Adrenal gland (tissue), 5 donors: ENCODE data around the gene PIN4.

Source experiments
- POLR2A ChIP-seq, 2 donors: fragments of 450-650 bp; IDR thresholded peaks; one replicate each; pipeline ENCODE4 v1.6.1; 2017; ENCODE audit warnings: antibody characterized with exemption in 2 of 2, mild to moderate bottlenecking in 2 of 2, moderate library complexity in 1 of 2
- TF ChIP-seq, protein P1 (sequence below), 6 experiments: fragments of 450-650 bp in 4 of 6; fragments of 200-600 bp in 2 of 6; sonication (generic) in 1 of 6; IDR thresholded peaks; 1 replicate in 5 of 6; 2 replicates in 1 of 6; pipeline versions ENCODE4 v1.5.1 to v1.8.0; 2016 to 2021; ENCODE audit warnings: antibody characterized with exemption in 6 of 6, mild to moderate bottlenecking in 2 of 6, moderate library complexity in 1 of 6
- donor health status: DM: no; HTN: no; CAD: no.

DNA sequence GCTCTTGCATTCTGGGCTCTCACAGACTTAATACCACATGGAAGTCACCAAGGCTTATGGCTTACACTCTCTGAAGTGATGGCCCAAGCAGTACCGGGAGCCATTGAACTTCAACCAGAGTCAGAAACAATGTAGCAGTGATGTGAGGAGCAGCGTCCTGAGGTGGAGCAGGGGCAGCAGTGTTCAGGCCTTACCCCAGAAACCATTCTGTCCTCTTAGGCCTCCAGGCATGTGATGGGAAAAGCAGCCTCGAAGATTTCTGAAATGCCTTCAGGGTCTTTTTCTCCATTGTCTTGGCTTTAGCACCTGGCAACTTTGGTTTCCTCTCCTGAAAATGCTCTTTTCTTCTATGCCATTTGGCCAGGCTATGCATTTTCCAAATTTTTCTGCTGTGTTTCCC, 22.8 kb upstream of the PIN4 start:
- TF ChIP-seq, protein P1, sequence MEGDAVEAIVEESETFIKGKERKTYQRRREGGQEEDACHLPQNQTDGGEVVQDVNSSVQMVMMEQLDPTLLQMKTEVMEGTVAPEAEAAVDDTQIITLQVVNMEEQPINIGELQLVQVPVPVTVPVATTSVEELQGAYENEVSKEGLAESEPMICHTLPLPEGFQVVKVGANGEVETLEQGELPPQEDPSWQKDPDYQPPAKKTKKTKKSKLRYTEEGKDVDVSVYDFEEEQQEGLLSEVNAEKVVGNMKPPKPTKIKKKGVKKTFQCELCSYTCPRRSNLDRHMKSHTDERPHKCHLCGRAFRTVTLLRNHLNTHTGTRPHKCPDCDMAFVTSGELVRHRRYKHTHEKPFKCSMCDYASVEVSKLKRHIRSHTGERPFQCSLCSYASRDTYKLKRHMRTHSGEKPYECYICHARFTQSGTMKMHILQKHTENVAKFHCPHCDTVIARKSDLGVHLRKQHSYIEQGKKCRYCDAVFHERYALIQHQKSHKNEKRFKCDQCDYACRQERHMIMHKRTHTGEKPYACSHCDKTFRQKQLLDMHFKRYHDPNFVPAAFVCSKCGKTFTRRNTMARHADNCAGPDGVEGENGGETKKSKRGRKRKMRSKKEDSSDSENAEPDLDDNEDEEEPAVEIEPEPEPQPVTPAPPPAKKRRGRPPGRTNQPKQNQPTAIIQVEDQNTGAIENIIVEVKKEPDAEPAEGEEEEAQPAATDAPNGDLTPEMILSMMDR (IDR thresholded peaks at IDR 0.05): no peak
- no peak for TF ChIP-seq POLR2A (IDR thresholded peaks at IDR 0.05)
